Erythroblast (primary cell): ENCODE measurements around the gene KIF6.

Source experiments
- DNase-seq, 2 experiments: peaks; one replicate each; lab custom pipeline; 2025; lab: John Stamatoyannopoulos, UW
- GATA1 ChIP-seq: IDR thresholded peaks from 2 replicates; pipeline ENCODE4 v1.6.1; 2011; ENCODE audit warnings: low read depth, mild to moderate bottlenecking, control low read depth, low read length, moderate library complexity
- POLR2A ChIP-seq: IDR thresholded peaks from 2 replicates; pipeline ENCODE4 v1.6.1; 2011; ENCODE audit warnings: mild to moderate bottlenecking, low read length

Gene KIF6

DNA sequence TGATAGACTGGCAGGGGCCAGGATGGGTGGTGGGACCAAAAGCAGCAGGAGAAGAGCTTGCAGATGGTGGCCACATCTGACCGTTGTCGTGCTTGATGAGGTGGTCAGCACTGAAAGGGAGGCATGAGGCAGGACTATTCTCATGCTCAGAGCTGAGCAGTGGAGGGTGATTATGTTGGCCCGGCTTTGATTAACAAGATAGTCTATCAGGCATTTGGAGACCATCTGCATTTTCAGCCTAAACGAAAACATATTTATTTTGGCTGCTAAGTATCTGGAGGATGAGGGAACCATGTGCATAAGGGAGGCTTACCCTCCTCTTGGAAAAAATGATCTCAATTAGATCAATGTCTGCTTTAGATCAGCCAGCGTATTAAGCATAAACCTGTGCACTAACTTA is 261.1 kb downstream of the KIF6 start:
- no peak for DNase-seq
- TF ChIP-seq GATA1 (no peak), POLR2A (no peak)

DNA sequence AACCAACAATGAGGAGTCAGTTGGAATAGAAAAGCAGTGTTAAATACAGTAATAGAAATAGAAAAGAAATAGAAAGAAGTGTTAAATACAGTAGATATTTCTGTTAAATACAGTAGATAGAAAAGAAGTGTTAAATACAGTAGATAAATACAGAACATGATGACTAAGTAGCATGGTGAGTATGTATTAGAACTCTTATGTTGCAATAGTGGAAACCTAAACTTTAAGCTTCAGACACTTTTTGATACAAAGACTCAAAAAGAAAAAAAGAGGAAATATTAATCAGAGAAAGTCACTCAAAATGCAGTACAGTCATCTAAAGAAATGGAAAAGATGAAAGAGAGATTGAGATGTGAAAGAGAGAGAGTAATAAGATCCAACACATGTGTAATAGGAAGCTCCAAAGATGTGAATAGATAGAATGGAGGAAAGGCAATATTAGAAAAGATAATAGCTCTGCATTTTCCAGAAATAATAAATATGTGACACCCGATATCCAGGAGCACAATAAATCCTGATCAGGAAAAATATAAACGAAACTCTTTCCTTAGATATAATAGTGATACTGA is 271.2 kb downstream of the KIF6 start:
- TF ChIP-seq POLR2A (no peak), GATA1 (no peak)
- DNase-seq: no peak

DNA sequence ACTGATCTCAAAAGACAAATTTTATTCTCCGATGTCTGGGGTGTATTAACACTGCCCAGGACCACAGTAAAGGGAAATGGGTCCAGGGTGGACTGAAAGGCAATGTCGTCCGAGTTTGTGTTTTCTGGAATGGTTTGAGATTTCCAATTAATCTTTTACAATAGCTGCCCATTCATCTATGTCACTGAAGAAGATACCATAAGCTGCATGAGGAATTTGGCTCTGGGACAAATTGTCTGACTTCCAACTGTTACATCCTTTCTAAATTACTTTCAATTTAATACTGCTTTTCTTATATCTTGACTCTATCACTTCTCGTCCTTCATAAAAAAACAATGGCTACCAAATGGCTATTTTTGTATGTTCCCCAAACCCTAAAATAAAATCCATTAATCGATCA is 272.0 kb downstream of the KIF6 start:
- no peak for DNase-seq
- TF ChIP-seq POLR2A: no peak
- TF ChIP-seq GATA1: no peak

DNA sequence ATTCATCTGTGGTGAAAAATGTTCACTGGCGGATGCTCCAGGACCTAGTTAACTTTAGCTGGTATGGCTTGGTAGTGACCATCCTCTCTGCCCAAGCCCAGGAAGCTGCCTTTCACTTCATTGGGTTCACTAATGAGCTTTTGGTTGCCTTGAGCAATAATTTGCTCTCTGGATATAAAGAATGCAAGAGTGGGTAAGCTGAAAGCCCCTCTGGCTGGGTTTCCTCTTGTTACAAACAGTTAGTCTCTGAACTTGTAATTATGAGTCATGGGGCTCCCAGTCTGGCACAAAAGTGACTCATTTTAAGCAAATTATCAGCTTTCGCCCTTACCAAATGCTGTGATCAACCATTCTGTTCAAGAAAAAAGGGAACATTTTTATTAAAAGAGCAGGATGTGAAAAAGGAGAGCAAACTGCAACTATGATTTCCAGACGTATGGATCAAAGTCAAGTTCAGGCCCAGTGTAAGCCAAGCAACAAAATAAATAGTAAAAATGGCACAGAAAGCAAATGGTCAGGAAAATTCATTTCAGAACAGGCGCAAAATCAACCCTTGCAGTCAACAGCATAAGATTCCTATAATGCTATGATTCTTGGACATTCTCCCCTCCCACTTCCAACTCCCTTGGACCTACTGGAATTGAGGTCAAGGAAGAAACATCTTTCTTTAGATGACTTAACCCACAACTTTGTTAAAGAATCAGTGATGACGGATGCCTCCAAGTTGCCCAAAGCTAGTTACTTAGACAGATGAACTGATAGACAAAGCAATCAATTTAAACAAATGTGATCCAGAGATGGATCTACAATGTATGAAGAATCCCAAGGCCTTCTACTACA is 272.7 kb downstream of the KIF6 start:
- DNase-seq: no peak
- TF ChIP-seq GATA1: no peak
- TF ChIP-seq POLR2A: no peak

DNA sequence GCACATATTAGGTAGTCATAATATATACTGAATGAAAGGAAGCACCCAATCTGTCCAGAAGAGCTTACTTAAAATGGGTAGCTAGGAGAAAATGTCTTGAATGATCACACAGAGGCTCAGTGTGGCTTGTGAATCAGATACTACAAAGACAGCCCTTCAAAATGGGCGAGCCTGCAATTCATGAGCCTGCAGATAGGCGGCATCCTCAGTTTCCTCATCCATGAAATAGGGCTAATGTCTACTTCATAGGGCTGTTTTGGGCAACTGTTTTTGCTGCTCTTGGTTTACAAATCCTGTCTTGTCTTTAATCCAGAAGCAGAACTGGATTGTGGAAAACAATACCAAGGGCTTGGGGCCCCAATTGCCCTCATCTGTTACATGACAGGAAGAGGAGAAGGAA is 273.4 kb downstream of the KIF6 start:
- TF ChIP-seq GATA1: no peak
- TF ChIP-seq POLR2A: no peak
- DNase-seq: peak in 1 of 2 experiments; percentile 15

DNA sequence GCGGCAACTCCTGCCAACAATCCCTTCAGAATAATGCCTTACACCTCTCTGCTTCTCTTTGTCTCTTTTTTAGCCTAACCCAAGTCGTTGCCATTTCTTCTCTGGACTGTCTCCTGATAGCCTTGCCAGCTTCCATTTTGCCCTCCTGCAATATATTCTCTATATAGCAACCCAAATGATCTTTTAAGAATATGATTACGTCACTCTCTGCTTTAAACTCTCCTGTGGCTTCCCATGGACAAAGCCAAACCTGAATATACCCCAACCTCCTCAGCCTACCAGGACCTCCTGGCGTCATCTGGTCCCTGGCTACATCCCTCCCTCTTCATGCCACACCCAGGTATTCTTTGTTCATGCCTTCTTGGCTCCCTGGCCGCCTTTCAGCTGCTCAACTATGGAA is 276.2 kb downstream of the KIF6 start:
- TF ChIP-seq POLR2A: no peak
- no peak for TF ChIP-seq GATA1
- DNase-seq: no peak

DNA sequence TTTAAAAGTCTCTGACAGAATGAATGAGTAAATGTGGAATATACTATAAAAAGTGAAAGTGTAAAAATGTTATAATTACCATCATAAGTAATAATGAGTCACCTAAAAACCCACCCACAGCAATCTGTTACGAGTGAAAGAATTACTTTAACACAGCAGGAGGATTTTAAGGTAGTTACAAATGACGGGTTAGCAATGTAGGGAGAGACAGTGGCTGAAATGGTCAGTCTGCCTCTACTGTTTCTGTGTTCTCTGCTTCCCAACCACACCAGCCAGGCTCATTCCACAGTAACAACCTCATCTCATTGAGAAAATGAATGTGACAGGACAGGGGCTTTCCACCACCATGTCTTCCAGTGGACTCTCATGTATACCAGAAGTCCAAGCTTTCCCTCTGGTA is 278.3 kb downstream of the KIF6 start:
- DNase-seq: no peak
- TF ChIP-seq GATA1 (no peak), POLR2A (no peak)

DNA sequence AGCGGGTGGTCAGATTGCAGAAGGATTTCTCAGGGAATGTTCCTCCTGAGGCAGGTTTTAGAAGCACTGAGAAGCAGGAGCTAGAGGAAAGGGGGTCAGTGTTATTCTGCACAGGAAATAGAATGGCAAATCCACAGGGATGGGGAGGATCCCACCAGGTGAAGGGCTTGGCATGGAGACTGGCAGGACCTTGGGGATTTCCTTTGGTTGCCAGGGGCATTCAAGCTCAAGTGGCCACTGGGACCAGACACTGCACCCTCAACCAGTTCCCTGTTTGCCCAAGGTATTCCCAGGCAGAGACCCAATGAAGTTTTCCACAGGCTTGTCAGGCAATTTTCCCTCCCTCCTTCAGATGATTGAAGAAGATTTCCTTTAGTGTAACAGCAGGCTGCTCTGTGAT is 279.5 kb downstream of the KIF6 start:
- TF ChIP-seq GATA1: no peak
- no peak for TF ChIP-seq POLR2A
- DNase-seq: no peak

DNA sequence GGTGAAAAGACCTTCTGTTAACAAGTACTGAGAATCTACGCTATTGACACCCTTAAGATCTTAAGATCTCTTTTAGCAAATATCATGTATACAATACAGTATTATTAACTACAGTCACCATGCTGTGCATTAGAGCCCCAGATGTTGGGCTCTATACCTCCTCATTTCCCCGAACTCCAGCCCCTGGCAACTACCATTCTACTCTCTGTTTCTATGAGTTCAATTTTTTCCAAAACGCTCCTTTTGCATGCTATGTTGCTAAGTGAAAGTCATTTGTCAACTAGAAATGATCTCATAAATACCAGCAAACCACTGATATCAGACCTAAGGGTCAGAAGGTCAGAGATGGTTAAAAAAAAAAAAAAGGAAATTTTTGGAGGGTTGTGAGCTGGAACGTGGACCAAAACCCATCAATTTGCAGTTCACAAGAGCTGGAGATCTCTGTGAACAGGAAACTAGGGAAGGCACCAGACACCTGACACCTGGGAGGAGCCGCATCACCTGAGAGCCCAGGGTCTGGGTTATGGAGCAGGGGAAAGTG is 280.7 kb downstream of the KIF6 start:
- no peak for TF ChIP-seq GATA1
- DNase-seq: no peak

DNA sequence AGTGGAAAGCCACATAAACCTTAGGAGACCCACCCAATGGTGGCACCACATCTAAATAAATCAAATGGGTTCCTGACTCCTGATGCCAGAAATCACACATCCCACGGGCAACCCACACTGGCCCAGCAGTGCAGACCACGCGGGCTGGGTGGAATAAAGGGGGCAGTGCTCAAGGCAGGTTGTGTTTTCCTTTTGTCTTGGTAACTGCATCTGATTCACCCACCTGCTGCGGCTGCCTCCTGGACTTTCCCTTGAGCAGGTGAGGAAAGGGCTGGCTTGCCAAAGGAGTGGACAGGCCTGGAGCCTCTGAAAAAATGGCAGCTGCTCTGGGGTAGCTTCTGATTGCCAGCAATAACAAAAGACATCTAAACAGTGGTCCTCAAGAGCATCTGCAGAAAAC is 283.2 kb downstream of the KIF6 start:
- DNase-seq: no peak
- no peak for TF ChIP-seq GATA1
- TF ChIP-seq POLR2A: no peak

DNA sequence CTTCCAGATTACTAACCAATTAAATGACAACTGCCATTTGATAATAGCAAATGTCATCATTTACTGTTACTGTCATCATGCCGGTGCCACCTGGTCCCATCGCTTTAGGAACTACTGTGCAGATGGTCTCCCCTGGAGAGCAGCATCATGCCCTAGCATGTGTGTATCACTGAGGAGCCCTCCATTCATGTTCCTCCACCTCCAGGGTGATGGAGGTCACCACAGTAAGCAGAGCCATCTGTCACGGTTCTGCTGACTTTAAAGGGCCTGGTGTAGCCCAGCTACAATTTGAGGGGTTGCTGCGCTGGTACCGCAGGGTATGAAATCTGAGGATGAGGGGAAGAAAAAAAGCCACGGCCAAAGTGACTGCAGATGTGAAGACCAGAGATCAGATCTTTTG is 283.9 kb downstream of the KIF6 start:
- no peak for DNase-seq
- TF ChIP-seq POLR2A (no peak), GATA1 (no peak)

DNA sequence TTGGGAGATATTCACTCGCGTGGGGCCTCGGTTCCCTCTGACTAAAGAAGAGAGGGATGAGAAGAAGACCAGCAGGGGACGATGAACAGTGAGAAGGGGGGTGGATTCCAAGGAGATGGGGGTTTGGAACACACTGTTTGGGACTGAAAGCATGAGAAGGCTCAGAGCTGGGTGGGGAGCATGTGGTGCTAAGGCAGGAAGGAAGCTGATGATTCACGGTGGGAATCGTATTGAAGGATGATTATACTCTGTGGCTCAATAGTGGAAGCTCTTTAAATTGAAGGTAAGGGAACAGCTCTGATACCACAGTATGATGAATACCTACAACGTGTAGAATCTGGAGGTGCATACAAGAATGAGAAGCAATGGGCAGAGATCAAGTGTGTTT is 285.2 kb downstream of the KIF6 start:
- no peak for DNase-seq

DNA sequence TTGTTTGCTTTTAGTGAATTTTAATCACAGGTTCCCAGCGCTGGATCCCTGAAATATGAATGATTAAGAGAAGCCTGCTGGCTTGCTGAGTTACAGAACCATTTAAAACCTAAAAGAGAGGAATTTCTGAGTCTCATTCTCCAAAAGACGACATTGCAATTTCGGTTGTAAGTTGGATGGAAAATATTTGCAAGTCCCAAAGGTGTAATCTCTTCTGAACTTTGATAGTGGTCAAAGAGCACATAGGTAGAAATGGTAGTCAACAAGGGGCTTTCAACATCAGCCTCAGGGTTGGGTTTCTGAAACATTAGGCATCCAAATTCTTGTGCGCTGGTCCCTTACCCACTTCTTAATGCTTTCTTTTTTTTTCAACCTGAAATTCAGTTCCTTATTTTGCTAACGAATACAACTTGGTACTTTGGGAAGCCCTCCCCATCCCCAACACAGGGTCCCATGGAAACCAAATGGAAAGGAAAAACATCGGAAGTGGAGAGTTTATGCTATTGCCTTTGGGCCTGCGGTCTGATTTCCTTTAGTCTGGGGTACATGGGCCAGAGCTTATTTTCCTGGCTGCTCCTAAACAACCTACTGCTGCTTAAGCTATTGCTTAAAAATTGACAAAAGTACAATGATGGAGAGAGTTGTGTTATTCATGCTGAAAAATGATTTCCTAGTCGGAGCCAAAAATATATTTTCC is 285.7 kb downstream of the KIF6 start:
- no peak for DNase-seq

More for the DNA sequence above, 285.2 kb downstream of the KIF6 start:
- no peak for TF ChIP-seq POLR2A
- no peak for TF ChIP-seq GATA1

DNA sequence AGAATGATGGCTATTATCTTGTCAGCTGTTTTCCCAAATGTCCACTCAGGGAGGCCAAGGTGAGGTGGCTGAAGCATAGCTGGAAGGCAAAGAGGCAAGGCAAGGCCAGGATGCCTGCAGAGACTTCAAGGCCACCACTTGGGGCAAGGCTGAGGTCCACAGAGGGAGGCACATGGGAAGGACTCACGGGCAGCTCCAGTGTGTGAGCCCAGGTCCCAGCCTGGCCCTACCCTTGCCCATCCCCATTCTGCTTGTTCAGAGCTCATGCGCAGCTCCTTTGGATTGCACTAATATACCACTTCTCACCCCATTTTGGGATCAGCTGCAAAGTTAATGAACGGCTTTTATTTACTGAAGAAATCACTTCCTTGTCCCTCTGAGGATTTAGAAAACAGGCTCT is 291.6 kb downstream of the KIF6 start:
- DNase-seq: no peak

More for the DNA sequence above, 285.7 kb downstream of the KIF6 start:
- no peak for TF ChIP-seq GATA1

DNA sequence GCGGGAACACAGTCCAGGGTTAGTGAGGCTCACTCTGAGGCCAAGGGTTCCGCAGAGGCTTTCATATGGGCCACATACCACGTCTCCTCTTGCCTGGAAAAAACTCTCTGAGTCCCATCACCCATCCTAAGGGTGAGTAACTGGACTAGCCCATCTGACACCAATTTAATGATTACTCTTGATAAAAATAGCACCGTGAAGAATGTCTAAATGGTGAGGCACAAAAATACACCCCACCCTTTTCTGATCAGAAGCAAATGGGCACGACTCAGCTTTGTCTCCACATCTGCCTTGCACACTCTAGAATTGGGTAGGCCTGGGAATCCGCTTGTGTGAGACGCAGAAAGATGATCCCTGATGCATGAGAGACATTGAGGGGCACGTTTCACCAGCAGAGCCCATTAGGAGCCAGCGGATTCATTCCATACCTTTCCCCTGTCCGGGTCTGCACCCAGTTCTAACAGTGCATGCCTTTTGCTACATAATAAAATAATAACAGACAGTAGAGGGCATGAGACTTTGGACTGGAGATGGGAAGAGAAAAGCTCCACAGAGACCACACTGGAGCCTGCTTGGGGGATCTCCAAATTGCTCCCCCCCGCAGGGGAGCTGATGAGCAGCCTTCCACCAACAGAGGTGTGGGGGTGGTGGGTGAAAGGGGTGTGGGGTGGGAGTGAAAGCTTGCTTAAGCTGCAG is 292.7 kb downstream of the KIF6 start:
- no peak for TF ChIP-seq GATA1
- DNase-seq: no peak

More for the DNA sequence above, 291.6 kb downstream of the KIF6 start:
- no peak for TF ChIP-seq GATA1
- TF ChIP-seq POLR2A: no peak
